Measurements from ENCODE around the gene MECP2.

DNA sequence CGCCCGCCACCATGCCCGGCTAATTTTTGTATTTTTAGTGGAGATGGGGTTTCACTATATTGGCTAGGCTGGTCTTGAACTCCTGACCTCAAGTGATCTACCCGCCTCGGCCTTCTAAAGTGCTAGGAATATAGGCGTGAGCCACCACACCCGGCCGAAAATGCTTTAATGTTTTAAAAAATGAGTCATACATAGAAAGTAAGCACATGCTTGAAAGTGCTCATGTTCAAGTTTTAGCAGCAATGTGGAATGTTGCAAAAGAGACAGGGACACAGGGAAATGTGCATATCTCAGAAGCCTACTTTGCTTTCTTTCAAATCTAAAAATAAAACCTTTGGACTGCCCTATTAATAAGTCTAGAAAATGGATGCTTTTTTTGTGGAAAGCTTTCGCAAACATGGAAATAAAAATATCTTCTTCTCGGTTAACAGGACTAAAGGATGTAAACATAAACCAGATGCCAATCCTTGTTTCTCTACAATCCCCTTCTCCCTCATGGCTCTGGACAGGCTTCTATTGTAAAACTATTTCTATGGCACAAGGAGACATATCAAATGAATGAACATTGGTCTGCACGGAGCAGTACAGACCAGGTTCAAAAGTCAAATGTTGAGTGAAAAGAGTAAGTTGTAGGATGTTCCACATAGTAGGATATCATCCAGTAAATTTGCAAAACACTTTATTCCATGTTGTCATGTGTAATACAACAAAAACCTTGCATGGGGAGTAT, 15.0 kb downstream of the MECP2 start:
- TF ChIP-seq CTCF (IDR thresholded peaks at IDR 0.05; ENCODE audit: insufficient read depth, low read length, poor library complexity, severe bottlenecking) = no peak
- TF ChIP-seq EZH2phosphoT487 (conservative IDR thresholded peaks at IDR 0.05; ENCODE audit: low read length) = no peak
